ENCODE data around the gene GALK2. TPM values are rescaled to one million over a fixed set of nuclear protein-coding genes. Genes with fewer than 3 reads are reported as not detected.

The GALK2 gene
- total RNA-seq, 1 experiment from 2014 or later = 29.0 TPM

DNA sequence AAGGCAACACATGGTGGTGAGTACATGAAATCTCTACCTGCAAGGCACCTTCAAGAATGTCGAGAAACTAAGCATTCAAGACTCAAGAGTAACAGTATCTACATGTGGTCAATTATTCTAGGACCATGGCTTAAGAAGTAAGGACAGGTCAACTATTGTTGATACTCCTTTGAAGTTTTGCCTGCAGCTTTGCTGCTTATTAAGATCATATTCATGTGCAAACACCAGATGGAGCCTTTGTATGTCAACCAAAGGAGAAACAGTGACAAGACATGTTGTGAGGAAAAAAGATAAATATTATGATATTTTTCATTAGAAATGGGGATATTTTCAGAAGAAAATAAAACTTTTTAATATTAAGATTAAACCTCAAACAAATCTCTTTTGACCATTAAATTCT lies 200.7 kb downstream of the GALK2 start:
- Histone ChIP-seq H3K79me2 (ENCODE audit: low read depth) (no peaks in the 10 kb centered on the region), H3K27ac (no peak overlapping the region), H3K27me3 (ENCODE audit: insufficient read depth, low read depth) (no peaks in the 10 kb centered on the region), H3K4me3 (no peak overlapping the region), H4K20me1 (ENCODE audit: insufficient read depth) (no peaks in the 10 kb centered on the region), H3F3A (ENCODE audit: insufficient read depth, low read depth) (no peaks in the 10 kb centered on the region), H3K4me2 (no peak overlapping the region), H2AFZ (no peak overlapping the region), H3K4me1 (replicated peaks; ENCODE audit: insufficient read depth) (no peaks in the 10 kb centered on the region), H3K9me2 (ENCODE audit: insufficient read depth) (no peaks in the 10 kb centered on the region), H3K36me3 (ENCODE audit: low read depth) (no peaks in the 10 kb centered on the region), H3K9me3 (ENCODE audit: insufficient read depth, low read depth) (no peaks in the 10 kb centered on the region)
- POLR2A ChIA-PET (ENCODE audit: unreplicated experiment) = no interaction called here
- DNase-seq = no peak
- intact Hi-C loops (cut with micrococcal nuclease; ENCODE audit: unreplicated experiment) = no loop called here
- CTCF ChIA-PET = no interaction called here
- no TSS peak for BruUV-seq (replicated peaks)
- TF ChIP-seq EZH2 (IDR thresholded peaks at IDR 0.05; ENCODE audit: low read depth) = no peak
- no peak; the same call in 1 of the 2 replicates for TF ChIP-seq CTCF (conservative IDR thresholded peaks at IDR 0.05)

GRCh38 chr15:49372366-49372765 lies 202.3 kb downstream of the GALK2 start:
- Histone ChIP-seq H3K4me2 (no peak overlapping the region), H3K4me1 (replicated peaks; ENCODE audit: insufficient read depth) (no peaks in the 10 kb centered on the region), H3K27ac (no peak overlapping the region), H3K9me2 (ENCODE audit: insufficient read depth) (no peaks in the 10 kb centered on the region), H3K36me3 (ENCODE audit: low read depth) (no peaks in the 10 kb centered on the region), H3K4me3 (no peak overlapping the region), H2AFZ (no peak overlapping the region), H4K20me1 (ENCODE audit: insufficient read depth) (no peaks in the 10 kb centered on the region), H3K27me3 (ENCODE audit: insufficient read depth, low read depth) (no peaks in the 10 kb centered on the region), H3K79me2 (ENCODE audit: low read depth) (no peaks in the 10 kb centered on the region), H3K9me3 (ENCODE audit: insufficient read depth, low read depth) (no peaks in the 10 kb centered on the region), H3F3A (ENCODE audit: insufficient read depth, low read depth) (no peaks in the 10 kb centered on the region)
- no peak for DNase-seq
- intact Hi-C loops (cut with micrococcal nuclease; ENCODE audit: unreplicated experiment) = no loop called here
- POLR2A ChIA-PET (ENCODE audit: unreplicated experiment) = no interaction called here
- CTCF ChIA-PET = no interaction called here
- BruUV-seq (replicated peaks) = no TSS peak
- TF ChIP-seq CTCF (conservative IDR thresholded peaks at IDR 0.05) (no peak), EZH2 (IDR thresholded peaks at IDR 0.05; ENCODE audit: low read depth) (no peak)

- intact Hi-C loops (cut with micrococcal nuclease; ENCODE audit: unreplicated experiment) = no loop called here
- H3K9me2 ChIP-seq (ENCODE audit: insufficient read depth) = no peaks in the 10 kb centered on the region
- H3F3A ChIP-seq (ENCODE audit: insufficient read depth, low read depth) = no peaks in the 10 kb centered on the region; the same call in 1 of the 2 replicates
- DNase-seq = no peak
- H2AFZ ChIP-seq = no peak overlapping the region
- no TSS peak for BruUV-seq (replicated peaks)
- no peak overlapping the region for H3K27ac ChIP-seq
- TF ChIP-seq EZH2 (IDR thresholded peaks at IDR 0.05; ENCODE audit: low read depth) = no peak
- H3K36me3 ChIP-seq (ENCODE audit: low read depth) = no peaks in the 10 kb centered on the region
- peaks cover 9% of the 10 kb centered on the region for H3K4me1 ChIP-seq (replicated peaks; ENCODE audit: insufficient read depth)
- POLR2A ChIA-PET (ENCODE audit: unreplicated experiment) = no interaction called here
- H3K4me3 ChIP-seq = no peak overlapping the region
- CTCF ChIA-PET = no interaction called here
- H3K9me3 ChIP-seq (ENCODE audit: insufficient read depth, low read depth) = no peaks in the 10 kb centered on the region
- no peaks in the 10 kb centered on the region for H3K27me3 ChIP-seq (ENCODE audit: insufficient read depth, low read depth)
- no peaks in the 10 kb centered on the region for H3K79me2 ChIP-seq (ENCODE audit: low read depth)
- H4K20me1 ChIP-seq (ENCODE audit: insufficient read depth) = no peaks in the 10 kb centered on the region
- H3K4me2 ChIP-seq = no peak overlapping the region
These were observed 209.9 kb downstream of the GALK2 start for GRCh38 chr15:49379996-49380395.

DNA sequence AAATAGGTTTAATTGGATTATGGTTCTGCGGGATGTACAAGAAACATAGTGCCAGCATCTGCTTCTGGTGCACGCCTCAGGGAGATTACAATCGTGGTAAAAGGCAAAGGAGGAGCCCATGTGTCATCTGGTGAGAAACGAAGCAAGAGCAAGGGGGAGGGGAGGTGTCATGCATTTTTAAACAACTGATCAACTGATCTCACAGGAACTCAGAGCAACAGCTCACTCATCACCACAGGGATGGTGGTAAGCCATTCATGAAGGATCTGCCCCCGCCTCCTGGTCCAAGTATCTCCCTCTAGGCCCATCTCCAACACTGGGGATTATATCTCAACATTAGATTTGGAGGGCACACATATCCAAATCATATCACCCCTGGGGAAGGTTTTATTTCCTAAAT lies 210.9 kb downstream of the GALK2 start:
- no peaks in the 10 kb centered on the region for H3K9me2 ChIP-seq (ENCODE audit: insufficient read depth)
- no peaks in the 10 kb centered on the region; the same call in 1 of the 2 replicates for H3F3A ChIP-seq (ENCODE audit: insufficient read depth, low read depth)
- H3K27me3 ChIP-seq (ENCODE audit: insufficient read depth, low read depth) = no peaks in the 10 kb centered on the region
- intact Hi-C loops (cut with micrococcal nuclease; ENCODE audit: unreplicated experiment) = no loop called here
- no peak overlapping the region for H3K4me2 ChIP-seq
- no TSS peak for BruUV-seq (replicated peaks)
- CTCF ChIA-PET = no interaction called here
- no peak for DNase-seq
- TF ChIP-seq EZH2 (IDR thresholded peaks at IDR 0.05; ENCODE audit: low read depth) = no peak
- no peak for TF ChIP-seq CTCF (conservative IDR thresholded peaks at IDR 0.05)
- no peak overlapping the region for H3K27ac ChIP-seq
- H3K4me1 ChIP-seq (replicated peaks; ENCODE audit: insufficient read depth) = peaks cover 9% of the 10 kb centered on the region
- POLR2A ChIA-PET (ENCODE audit: unreplicated experiment) = no interaction called here
- no peaks in the 10 kb centered on the region for H4K20me1 ChIP-seq (ENCODE audit: insufficient read depth)
- H3K4me3 ChIP-seq = no peak overlapping the region
- H2AFZ ChIP-seq = no peak overlapping the region
- no peaks in the 10 kb centered on the region for H3K79me2 ChIP-seq (ENCODE audit: low read depth)
- no peaks in the 10 kb centered on the region for H3K36me3 ChIP-seq (ENCODE audit: low read depth)
- H3K9me3 ChIP-seq (ENCODE audit: insufficient read depth, low read depth) = no peaks in the 10 kb centered on the region
